Measurements from ENCODE around the gene SRGAP2C. TPM values are rescaled to one million over a fixed set of nuclear protein-coding genes. Genes with fewer than 3 reads are reported as not detected.
"Not testable (repeated sequence)": the region's sequence is repeated elsewhere in the genome, so short reads cannot be mapped to it uniquely, and the experiment has no call there.

The SRGAP2C gene
- total RNA-seq, 4 donors from 2014 or later, result 38.6 to 60.9 (median 40.4) TPM

DNA sequence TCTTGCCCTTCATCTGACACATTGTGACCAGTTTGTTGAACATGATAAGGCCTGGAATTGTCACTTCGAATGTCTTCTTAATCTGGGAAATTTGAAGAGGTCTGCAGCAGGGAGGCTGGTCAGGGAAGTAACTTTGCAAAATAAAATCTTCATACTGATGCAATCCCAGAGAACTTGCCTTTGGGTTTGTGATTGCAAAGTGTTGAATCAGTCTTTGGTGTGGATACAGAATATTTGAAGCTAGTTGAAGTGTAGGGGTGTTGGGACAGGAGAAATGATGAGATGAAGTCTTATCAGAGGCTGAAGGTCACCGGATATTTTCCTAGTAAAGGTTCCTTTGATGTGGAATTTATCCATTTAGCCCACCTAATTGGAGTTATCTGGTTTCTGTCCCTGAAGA, 42.1 kb downstream of the SRGAP2C start:
- H3K27ac ChIP-seq; DNase-seq (ENCODE audit: low spot score in 2 of 2); H3K4me3 ChIP-seq; H3K36me3 ChIP-seq; H3K27me3 ChIP-seq; H3K9me3 ChIP-seq; H3K4me1 ChIP-seq: not testable (repeated sequence)
- no CpG with 5 or more reads among the region's 2 CpGs for WGBS

DNA sequence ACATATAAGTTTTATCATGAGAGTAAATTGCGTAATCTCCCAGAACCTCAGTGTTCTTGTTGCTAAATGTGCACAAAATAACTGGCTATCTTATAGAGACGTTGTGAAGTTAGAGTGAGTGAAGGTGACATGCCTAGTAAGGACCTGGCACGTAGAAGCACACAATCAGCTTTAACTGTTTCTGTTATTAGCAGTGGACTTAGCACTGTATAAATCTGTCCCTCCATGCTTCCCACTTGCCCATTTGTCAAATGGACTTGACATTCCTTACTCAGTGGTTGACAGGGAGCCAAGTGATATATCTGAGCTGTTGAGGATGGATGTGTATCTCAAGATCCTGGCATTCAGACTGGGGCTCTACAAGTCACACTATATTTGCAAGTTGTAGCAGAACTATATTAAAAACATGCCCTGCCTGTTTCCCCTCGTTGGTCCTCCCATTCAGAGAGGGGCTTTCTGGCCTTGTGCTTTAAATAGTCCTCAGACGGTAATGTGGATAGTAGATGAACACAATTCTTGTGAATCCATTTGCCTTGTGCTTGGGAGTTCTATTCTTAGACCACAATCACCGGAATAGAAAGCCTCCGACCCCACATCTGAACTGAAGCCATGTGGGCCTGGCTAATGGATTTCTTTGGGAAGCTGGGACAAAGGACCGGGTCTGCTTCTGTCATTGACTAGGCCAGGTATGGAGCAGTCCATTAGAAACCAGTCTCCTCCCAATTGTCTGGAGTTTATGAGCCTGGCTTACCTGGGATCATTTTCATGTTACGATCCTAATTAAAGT, 43.0 kb downstream of the SRGAP2C start:
- DNase-seq (ENCODE audit: low spot score in 2 of 2); H3K4me1 ChIP-seq; H3K27ac ChIP-seq; H3K4me3 ChIP-seq; H3K9me3 ChIP-seq; H3K27me3 ChIP-seq; H3K36me3 ChIP-seq: not testable (repeated sequence)
- WGBS, result no CpG with 5 or more reads among the region's 9 CpGs

DNA sequence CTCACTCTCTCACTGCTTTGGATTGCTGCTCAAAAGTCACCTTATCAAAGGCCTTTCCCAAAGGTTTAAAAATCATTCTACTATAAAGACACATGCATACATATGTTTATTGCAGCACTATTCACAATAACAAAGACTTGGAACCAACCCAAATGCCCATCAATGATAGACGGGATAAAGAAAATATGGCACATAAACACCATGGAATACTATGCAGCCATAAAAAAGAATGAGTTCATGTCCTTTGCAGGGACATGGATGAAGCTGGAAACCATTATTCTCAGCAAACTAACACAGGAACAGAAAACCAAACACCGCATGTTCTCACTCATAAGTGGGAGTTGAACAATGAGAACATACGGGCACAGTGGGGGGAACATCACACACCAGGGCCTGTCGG, 45.9 kb downstream of the SRGAP2C start:
- 58% methylated on average over 1 of the region's 4 CpGs for WGBS
- not testable (repeated sequence) for H3K9me3 ChIP-seq; H3K4me1 ChIP-seq; H3K36me3 ChIP-seq; H3K4me3 ChIP-seq; H3K27ac ChIP-seq; DNase-seq (ENCODE audit: low spot score in 2 of 2); H3K27me3 ChIP-seq

DNA sequence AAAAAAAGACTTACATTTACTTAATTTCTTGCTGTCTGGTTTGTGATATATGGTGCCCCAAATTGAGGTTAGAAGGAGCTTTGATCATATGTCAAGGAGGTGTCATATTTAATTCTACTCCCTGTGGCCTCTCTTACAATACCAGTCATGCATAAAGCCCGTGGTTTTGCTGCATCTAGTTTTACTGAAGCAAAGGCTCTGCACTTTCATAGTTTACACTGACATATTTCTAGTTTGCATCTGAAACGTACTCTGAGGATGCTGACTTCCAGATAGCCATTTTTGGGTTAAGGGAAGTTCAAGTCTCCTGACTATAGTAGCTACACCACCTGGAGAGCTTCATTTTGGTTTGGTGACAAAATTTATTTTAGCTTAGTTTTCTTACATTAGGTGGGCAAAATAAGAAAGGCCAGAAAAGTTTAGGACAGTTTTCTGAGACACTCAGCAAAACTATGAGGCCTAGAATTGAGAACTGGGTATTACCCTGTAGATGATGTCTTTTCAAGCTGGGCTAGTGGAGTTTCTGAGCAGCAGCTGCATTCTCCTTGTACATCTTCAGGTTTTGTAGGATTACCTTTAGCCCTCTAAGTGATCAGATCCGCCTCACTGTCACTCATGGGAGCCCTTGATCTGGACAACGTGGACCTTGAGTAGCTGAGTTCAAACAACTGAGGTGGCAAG, 47.8 kb downstream of the SRGAP2C start:
- 77% methylated on average over 2 of the region's 4 CpGs for WGBS
- not testable (repeated sequence) for H3K36me3 ChIP-seq; H3K4me1 ChIP-seq; H3K9me3 ChIP-seq; DNase-seq (ENCODE audit: low spot score in 2 of 2); H3K4me3 ChIP-seq; H3K27ac ChIP-seq; H3K27me3 ChIP-seq

DNA sequence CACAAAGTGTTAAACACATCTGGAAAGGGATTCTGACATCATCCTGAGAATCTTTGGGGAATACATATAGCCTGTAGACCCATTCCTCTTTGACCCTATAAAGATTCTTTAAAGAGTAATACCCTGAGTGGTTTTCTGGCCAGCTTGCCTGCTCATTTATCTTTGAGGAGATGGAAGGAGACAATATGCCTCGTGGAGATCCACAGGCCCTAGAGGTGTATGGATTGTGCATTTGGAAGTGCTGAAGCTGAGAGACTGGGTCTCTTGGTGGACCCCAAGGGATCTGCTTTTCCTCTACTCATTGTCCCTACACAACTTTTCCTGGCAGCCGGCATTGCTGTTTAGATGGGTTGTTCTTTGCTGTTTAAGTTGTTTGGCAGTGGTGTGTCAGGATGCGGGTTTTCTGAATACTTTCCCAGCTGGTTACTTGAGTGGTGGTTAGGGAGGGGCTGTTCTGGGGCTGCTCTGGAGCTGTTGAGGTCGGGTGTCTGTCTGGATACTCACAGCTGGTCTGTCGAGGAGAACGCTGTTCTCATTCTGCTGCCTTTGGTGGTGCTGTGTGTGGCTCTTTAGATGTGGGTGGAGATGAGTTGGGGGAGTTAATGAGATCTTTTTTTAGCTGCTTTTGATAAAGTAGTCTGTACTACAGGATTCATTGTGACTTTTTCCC, 49.5 kb downstream of the SRGAP2C start:
- not testable (repeated sequence) for H3K27ac ChIP-seq; H3K4me1 ChIP-seq; H3K27me3 ChIP-seq; H3K9me3 ChIP-seq; DNase-seq (ENCODE audit: low spot score in 2 of 2); H3K4me3 ChIP-seq; H3K36me3 ChIP-seq
- WGBS, result no CpG with 5 or more reads among the region's 6 CpGs

DNA sequence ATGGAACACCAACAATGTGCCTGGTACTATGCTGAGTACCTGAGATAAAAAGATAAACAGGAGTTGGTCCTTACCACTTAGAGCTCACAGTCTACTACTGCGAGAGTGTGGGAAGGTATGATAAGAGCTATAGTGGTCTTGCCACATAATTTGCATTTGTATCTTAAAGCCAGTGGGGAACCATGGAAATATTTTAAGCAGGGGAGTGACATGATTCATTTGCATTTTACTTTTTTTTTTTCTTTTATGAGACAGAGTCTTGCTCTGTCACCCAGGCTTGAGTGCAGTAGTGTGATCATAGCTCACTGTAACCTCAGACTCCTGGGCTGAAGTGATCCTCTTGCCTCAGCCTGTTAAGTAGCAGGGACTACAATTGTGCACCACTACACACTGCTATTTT, 53.6 kb downstream of the SRGAP2C start:
- not testable (repeated sequence) for H3K27ac ChIP-seq; H3K36me3 ChIP-seq; DNase-seq (ENCODE audit: low spot score in 2 of 2); H3K27me3 ChIP-seq; H3K4me3 ChIP-seq; H3K9me3 ChIP-seq; H3K4me1 ChIP-seq
- WGBS, result no CpG with 5 or more reads among the region's 1 CpG

DNA sequence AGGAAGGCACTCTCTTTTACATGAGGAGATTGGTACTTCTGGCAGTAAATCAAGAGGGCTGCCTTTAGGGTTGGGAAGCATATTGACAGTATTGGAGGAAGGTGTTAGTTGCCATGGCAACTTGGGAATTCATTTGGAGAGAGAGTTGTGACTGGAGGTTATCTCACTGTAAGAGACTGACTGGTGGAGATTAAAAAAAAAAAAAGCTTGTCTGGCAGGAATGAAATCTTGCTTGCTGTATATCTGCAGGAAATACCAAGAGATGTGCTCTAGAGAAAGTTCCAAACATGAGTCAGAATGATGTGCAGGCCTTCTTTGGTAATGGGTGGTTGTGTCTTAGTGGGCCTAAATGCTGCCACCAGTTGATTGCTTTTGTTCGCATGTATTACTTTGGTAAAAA, 59.1 kb downstream of the SRGAP2C start:
- 100% methylated on average over 1 of the region's 1 CpG for WGBS
- DNase-seq (ENCODE audit: low spot score in 2 of 2); H3K36me3 ChIP-seq; H3K9me3 ChIP-seq; H3K27ac ChIP-seq; H3K4me1 ChIP-seq; H3K4me3 ChIP-seq; H3K27me3 ChIP-seq: not testable (repeated sequence)

DNA sequence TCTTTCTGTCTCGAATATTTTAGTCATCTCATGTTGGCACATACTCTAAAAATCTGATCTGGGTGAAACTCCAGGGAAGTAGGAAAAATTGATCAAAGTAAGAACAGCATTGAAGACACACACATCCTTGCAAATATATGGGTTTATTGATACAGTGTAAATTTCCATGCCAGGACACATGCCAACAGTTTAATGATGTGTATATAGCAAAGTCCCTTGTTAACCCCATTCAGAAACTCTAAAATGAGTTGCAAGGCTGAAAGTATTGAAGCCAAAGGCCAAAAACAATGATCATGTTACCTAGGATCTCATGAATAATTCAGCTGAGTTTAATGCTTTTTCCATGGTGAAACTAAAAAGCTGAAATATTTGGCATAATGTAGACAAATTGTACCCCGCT, 61.6 kb downstream of the SRGAP2C start:
- not testable (repeated sequence) for H3K4me1 ChIP-seq
- no CpG with 5 or more reads among the region's 2 CpGs for WGBS

DNA sequence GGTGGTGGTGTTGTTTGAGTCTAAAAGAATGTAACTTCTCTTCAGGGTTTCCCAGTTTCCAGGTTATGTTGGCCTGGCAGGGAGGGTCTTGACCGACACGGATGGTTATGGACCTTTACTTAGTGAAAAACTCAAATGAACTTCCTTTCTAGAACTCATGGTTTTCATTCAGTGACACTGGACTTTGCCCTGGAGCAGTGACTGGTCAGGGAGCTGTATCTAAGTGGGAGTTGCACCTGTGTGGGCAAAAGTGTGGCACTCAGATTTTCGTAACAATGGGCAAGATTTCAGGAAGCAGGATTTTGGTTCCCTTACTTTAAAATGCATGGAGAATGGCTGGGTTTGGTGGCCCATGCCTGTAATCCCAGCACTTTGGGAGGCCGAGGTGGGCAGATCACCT, 67.9 kb downstream of the SRGAP2C start:
- H3K9me3 ChIP-seq; H3K4me1 ChIP-seq; H3K27ac ChIP-seq; DNase-seq (ENCODE audit: low spot score in 2 of 2); H3K4me3 ChIP-seq; H3K36me3 ChIP-seq; H3K27me3 ChIP-seq: not testable (repeated sequence)
- no CpG with 5 or more reads among the region's 4 CpGs for WGBS

More for the DNA sequence above, 61.6 kb downstream of the SRGAP2C start:
- not testable (repeated sequence) for H3K27me3 ChIP-seq; H3K9me3 ChIP-seq; DNase-seq (ENCODE audit: low spot score in 2 of 2); H3K4me3 ChIP-seq; H3K36me3 ChIP-seq; H3K27ac ChIP-seq

DNA sequence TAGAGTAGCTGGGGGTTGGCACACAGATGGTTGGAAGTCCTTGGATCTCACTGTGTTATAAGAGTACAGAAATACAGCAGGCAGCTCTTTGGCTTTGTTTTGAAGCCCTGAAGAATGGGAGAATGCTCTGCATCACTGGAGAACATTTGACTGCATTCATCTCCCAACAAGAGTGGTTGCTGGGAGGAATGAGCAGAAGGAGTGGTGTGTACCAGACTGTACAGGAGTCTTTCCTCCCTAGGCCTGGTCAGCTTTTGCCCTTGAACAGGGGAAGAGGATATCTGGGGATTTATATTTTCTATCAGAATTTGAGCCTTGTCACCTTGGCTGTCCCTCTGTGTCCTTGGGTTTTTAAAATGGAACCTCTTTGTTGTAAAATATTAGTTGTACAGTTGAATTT, 69.8 kb downstream of the SRGAP2C start:
- H3K4me3 ChIP-seq; DNase-seq (ENCODE audit: low spot score in 2 of 2); H3K36me3 ChIP-seq; H3K4me1 ChIP-seq; H3K9me3 ChIP-seq; H3K27me3 ChIP-seq; H3K27ac ChIP-seq: not testable (repeated sequence)

DNA sequence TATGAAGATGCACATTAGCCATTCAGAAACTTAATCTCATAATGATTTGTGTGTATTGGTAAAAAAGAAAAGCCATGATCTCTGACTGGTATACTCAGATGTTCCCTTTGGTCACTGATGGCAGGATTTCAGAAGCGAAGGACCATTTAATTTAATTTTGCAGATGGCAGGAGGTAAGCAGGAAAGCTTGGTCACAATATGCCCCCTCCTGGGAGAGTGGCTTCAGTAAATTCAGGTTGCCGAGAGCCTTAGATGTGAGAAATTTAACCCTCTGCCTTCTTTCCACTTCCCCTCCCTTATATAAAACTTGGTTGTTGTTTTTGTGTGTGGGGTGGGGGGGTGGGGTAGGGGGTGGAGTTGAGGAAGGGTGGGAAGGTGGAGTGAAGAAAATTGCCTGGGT, 72.9 kb downstream of the SRGAP2C start:
- not testable (repeated sequence) for DNase-seq (ENCODE audit: low spot score in 2 of 2)

DNA sequence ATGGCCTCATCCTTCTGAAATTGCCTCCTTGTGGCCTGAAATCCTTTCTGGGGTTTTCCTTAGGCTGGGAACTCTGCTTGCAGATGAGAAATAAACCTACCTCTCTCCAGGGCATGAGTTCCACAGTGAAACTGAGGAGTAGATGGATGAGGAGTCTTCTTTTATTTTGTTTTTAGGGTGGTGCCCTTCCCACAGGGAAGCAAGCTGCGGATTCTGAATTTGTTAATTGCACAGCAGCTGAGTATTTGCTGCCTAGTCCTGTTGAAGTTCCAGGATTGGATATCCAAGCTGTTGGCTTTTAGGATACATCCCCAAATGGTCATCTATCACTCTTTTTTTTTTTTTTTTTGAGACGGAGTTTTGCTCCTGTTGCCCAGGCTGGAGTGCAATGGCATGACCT, 73.4 kb downstream of the SRGAP2C start:
- not testable (repeated sequence) for H3K27ac ChIP-seq; H3K36me3 ChIP-seq; H3K27me3 ChIP-seq; H3K4me1 ChIP-seq; H3K4me3 ChIP-seq; H3K9me3 ChIP-seq; DNase-seq (ENCODE audit: low spot score in 2 of 2)
- 83% methylated on average over 2 of the region's 2 CpGs for WGBS

More for the DNA sequence above, 72.9 kb downstream of the SRGAP2C start:
- not testable (repeated sequence) for H3K36me3 ChIP-seq, H3K4me1 ChIP-seq, H3K27me3 ChIP-seq, H3K4me3 ChIP-seq, H3K9me3 ChIP-seq, H3K27ac ChIP-seq
- WGBS, result no CpG with 5 or more reads among the region's 2 CpGs

DNA sequence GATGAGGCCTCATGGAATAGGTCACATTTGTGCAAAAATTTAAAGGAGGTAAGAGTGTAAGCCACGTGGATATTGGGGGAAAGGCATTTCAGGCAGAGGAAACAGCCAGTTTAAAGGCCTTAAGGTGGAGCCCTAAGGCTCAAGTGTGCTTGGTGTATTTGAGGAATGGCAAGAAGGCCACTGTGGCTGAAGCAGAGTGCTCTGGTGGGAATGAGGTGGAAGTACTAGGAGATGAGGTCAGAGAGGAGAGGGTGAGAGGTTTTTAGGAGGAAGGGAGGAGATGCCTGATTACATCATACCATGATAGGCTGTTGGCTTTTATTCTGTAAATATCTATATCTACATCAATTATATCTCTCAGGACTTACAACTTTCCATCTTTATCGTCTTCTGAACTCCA, 75.4 kb downstream of the SRGAP2C start:
- not testable (repeated sequence) for H3K4me3 ChIP-seq; H3K36me3 ChIP-seq; H3K27ac ChIP-seq; DNase-seq (ENCODE audit: low spot score in 2 of 2); H3K9me3 ChIP-seq; H3K4me1 ChIP-seq; H3K27me3 ChIP-seq
- 56% methylated on average over 2 of the region's 2 CpGs for whole genome bisulfite sequencing

DNA sequence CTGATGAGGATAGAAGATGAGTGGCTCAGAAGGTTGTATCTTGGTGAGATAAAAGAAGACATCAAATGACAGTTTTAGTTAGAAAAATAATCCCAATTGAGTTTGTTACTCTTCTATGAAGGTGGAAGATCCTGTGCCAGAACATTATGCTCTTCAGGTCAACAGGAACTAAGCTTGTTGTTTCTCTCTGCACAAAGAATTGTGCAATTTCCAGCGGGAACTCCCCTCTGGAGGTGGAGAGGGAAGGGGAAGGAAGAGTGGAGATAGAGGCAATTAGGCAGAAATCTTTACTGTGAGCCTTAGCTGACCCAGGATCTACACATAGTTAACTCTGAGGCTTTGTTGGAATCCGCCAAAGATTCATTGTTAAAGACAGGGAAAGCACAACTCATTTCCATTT, 77.4 kb downstream of the SRGAP2C start:
- not testable (repeated sequence) for H3K9me3 ChIP-seq; H3K4me1 ChIP-seq; H3K27ac ChIP-seq; DNase-seq (ENCODE audit: low spot score in 2 of 2); H3K4me3 ChIP-seq; H3K27me3 ChIP-seq; H3K36me3 ChIP-seq
- no CpG with 5 or more reads among the region's 2 CpGs for WGBS
